OCI-LY1 (cell line): Measurements from ENCODE around the gene LAMC1.

Source experiments
- CTCF ChIP-seq: fragments of 200-600 bp; sonication (generic), shearing (Covaris generic); IDR thresholded peaks from 2 replicates; pipeline ENCODE4 v1.5.1; 2017; ENCODE audit warnings: mild to moderate bottlenecking, antibody characterized with exemption, low read length, moderate library complexity, mixed read lengths
- EZH2 ChIP-seq: fragments of 200-600 bp; sonication (generic), shearing (Covaris generic); IDR thresholded peaks from 2 replicates; pipeline ENCODE4 v1.8.0; 2017; ENCODE audit warnings: borderline replicate concordance, mixed run types, mild to moderate bottlenecking, antibody characterized with exemption, low read length, moderate library complexity, mixed read lengths

DNA sequence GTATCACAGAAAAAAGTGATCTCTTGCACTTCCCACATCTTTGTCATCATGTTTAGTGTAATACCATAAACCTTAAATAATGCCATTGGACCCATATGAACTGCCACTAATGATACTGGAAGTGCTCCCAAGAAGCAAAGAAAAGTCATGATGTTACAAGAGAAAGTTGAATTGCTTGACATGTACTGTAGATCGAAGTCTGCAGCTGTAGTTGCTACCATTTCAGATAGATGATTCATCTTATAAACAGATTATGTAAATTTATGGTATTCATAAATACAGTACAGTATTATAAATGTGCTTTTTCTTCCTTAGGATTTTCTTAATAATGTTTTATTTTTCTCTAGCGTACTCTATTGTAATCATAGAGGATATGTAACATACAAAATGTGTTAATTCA, 132.7 kb downstream of the LAMC1 start:
- TF ChIP-seq CTCF = no peak
- no peak for TF ChIP-seq EZH2
